HT1080 (cell line): ENCODE measurements around the gene PURB. TPM values are rescaled to one million over a fixed set of nuclear protein-coding genes. Genes with fewer than 3 reads are reported as not detected.
"Not testable (repeated sequence)": the region's sequence is repeated elsewhere in the genome, so short reads cannot be mapped to it uniquely, and the experiment has no call there.

ENCODE experiments used
- DNase-seq: peaks from one replicate; pipeline ENCODE4 v3.0.0-alpha.2; 2015; ENCODE audit warnings: low read depth
- total RNA-seq: library from RNA; depleted of rRNA; stranded (reverse); fragments of >200 nt; shearing (Covaris generic); gene quantifications from 2 replicates; pipeline ENCODE4 v1.2.3, GENCODE V29; 2014; rRNA removed

The PURB gene
- total RNA-seq, 1 experiment from 2014 or later, result 20.2 TPM

GRCh38 chr7:44854644-44855364 is 30.5 kb downstream of the PURB start:
- DNase-seq, result no peak

GRCh38 chr7:44853391-44853790 is 31.9 kb downstream of the PURB start:
- DNase-seq, result no peak

- DNase-seq, result no peak
Observed at GRCh38 chr7:44852590-44852989, 32.7 kb downstream of the PURB start.

- no peak for DNase-seq
Observed at GRCh38 chr7:44849885-44850544, 35.3 kb downstream of the PURB start.

- DNase-seq, result no peak
Observed at GRCh38 chr7:44849259-44849884, 36.0 kb downstream of the PURB start.

GRCh38 chr7:44847920-44848634 is 37.3 kb downstream of the PURB start, which contains the start of gene H2AZ2:
Gene H2AZ2 (minus strand): TSS chr7:44848087. CDS start chr7:44847971, 116 bp downstream.
- peak; percentile 100 for DNase-seq

GRCh38 chr7:44847509-44847919 is 37.8 kb downstream of the PURB start:
- DNase-seq, result peak; percentile 85

- DNase-seq, result no peak
Observed at GRCh38 chr7:44846816-44847508, 38.4 kb downstream of the PURB start.

GRCh38 chr7:44846390-44846789 is 38.9 kb downstream of the PURB start:
- DNase-seq, result not testable (repeated sequence)

GRCh38 chr7:44845451-44845850 is 39.9 kb downstream of the PURB start:
- DNase-seq, result no peak

GRCh38 chr7:44843440-44843839 is 41.9 kb downstream of the PURB start:
- not testable (repeated sequence) for DNase-seq

- not testable (repeated sequence) for DNase-seq
Observed at GRCh38 chr7:44842675-44843074, 42.7 kb downstream of the PURB start.

GRCh38 chr7:44838751-44839150 is 46.6 kb downstream of the PURB start:
- DNase-seq, result no peak

GRCh38 chr7:44827567-44827966 is 57.8 kb downstream of the PURB start:
- DNase-seq, result no peak

Other genes with a start within 250 kb of the PURB start
- gene ZMIZ2, start 136.7 kb downstream of the PURB start, total RNA-seq, result 11.9 and 17.8 TPM in 2 replicates
- 5,336 and 5,878 TPM in 2 replicates for gene PPIA, start 88.8 kb downstream of the PURB start, total RNA-seq
- gene H2AZ2, start 37.4 kb downstream of the PURB start, total RNA-seq, result 362 and 397 TPM in 2 replicates
- 0.10 TPM in 1 of 2 replicates, not detected in the other for gene MYO1G, start 93.5 kb upstream of the PURB start, total RNA-seq
- gene CCM2, start 114.7 kb upstream of the PURB start, total RNA-seq, result 41.7 and 48.6 TPM in 2 replicates
- gene NACAD, start 203.4 kb upstream of the PURB start, total RNA-seq, result 0.03 and 0.08 TPM in 2 replicates
- gene TBRG4, start 226.2 kb upstream of the PURB start, total RNA-seq, result 157 and 161 TPM in 2 replicates